AG04449 (cell line): ENCODE measurements around the gene DUOX1.
A peak's percentile ranks its signal among the peaks of the same experiment; 100 is the strongest.

Experiments
- CTCF ChIA-PET: fragments of 350-600 bp; formaldehyde crosslinking; extraction: SDS; loops from one replicate; lab custom pipeline; 2021; ENCODE audit warnings: antibody characterized with exemption; lab: Yijun Ruan, JAX
- POLR2A ChIA-PET: fragments of 400-600, 350-600 bp; formaldehyde crosslinking; extraction: SDS; loops from one replicate; lab custom pipeline; 2020; ENCODE audit warnings: antibody characterized with exemption, inconsistent platforms; lab: Yijun Ruan, JAX
- DNase-seq: peaks from one replicate; pipeline ENCODE4 v3.0.0-alpha.2; 2010; ENCODE audit warnings: low read depth, low spot score
- H3K4me3 ChIP-seq: 2 replicates; pipeline ENCODE4 v1.5.1; 2011; ENCODE audit warnings: low read depth, mild to moderate bottlenecking, control low read depth, low read length
- TF ChIP-seq, protein P1 (sequence below): IDR thresholded peaks from one replicate; pipeline ENCODE4 v1.5.1; 2011; ENCODE audit warnings: mild to moderate bottlenecking, moderate library complexity, low read length, control low read depth, inconsistent platforms; ENCODE audit not compliant: insufficient read depth; ENCODE audit errors: missing control alignments

The DUOX1 gene

DNA sequence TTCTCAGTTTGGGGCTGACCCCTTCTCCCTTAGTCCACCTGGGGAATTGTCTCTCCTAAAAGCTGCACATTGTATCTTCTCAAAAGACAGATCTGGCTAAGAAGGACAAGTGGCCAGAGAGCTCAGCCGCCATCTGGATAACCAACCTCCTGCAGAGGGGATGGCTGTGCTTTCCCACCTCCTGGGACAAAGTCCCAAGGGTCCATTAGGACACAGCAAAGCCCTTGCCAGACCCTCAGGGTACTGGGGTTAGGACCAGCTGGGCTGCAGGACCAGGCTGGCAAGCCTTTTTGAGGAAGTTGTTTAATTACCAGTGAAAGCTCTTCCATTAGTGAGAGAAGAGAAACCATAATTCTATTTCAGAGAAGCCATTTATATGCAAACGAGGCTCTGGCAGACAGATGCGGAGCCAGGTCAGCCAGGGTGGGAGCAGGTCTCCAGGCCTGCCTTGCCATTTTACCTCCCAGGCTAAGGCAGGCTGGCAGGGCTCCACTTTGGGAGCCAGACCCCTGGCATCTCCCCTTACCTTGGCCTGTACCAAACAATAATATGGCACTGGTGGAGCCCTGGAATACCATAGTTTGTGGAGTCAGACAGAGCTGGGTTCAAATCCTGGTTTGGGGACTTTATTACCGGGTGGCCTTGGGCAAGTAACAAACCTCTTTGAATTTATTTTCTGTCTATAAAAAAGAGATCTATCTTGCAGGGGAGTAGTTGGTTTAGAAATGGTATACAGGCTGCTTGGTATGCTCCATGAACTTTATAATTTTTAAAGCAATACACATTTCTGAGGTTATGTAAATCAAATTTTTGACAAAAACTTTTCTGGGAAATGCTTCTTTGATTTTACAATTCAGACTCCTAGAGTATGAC, 40.0 kb downstream of the DUOX1 start:
- DNase-seq: no peak
- POLR2A ChIA-PET: no interaction called here
- TF ChIP-seq, protein P1, sequence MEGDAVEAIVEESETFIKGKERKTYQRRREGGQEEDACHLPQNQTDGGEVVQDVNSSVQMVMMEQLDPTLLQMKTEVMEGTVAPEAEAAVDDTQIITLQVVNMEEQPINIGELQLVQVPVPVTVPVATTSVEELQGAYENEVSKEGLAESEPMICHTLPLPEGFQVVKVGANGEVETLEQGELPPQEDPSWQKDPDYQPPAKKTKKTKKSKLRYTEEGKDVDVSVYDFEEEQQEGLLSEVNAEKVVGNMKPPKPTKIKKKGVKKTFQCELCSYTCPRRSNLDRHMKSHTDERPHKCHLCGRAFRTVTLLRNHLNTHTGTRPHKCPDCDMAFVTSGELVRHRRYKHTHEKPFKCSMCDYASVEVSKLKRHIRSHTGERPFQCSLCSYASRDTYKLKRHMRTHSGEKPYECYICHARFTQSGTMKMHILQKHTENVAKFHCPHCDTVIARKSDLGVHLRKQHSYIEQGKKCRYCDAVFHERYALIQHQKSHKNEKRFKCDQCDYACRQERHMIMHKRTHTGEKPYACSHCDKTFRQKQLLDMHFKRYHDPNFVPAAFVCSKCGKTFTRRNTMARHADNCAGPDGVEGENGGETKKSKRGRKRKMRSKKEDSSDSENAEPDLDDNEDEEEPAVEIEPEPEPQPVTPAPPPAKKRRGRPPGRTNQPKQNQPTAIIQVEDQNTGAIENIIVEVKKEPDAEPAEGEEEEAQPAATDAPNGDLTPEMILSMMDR: no peak
- CTCF ChIA-PET: interaction anchor here (1.5 to 4.3 kb wide), 3 partner anchors 9 to 230 kb away, joined by 3 to 57 read pairs (median 20); no protein-coding TSS in a partner anchor
- no peak overlapping the region for H3K4me3 ChIP-seq

DNA sequence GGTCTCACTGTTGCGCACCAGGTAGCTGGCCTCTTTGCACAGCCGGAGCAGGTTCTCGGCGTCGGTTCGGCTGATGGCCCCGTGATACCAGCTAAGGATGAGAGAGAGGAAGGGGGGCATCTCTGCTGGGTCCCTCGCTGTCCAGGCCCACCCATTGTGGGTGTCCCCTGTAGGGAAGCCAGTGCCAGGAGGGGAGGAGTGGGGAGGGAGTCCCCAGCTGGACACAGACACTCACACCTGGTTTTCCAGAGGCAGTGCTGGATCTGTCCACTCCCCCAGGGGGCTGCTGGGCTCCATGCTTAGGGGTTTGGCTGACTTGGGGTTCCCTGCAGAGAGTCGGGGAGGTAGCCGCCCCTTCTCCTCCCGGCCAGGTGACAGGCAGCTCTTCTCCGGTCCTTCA, 42.1 kb downstream of the DUOX1 start:
- TF ChIP-seq, protein P1: no peak
- ChIA-PET POLR2A (no interaction called here), CTCF (interaction anchor here (0.9 to 2.0 kb wide), 3 partner anchors 9 to 28 kb away, joined by 4 to 7 read pairs (median 4); no protein-coding TSS in a partner anchor)
- H3K4me3 ChIP-seq: no peak overlapping the region
- no peak for DNase-seq

DNA sequence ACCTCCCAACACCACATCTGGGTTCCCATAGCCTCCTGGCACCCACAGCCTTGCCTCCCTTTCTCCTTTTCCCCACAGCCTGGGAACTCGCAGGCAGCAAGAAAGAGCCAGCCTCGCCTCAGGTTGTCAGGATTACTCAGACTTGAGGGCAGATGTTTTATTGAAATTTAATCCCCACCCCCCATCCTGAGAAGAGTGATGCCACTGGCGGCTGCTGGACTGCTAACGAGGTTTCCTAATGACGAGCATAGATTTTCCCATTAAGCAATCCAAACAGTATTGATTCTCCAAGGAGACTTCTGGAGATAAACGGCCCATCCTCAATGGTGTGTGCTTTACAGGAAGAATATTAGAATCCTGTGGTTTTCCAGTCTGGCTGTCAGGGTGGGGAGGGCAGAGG, 44.3 kb downstream of the DUOX1 start:
- TF ChIP-seq, protein P1: no peak
- CTCF ChIA-PET: interaction anchor here (2.9 kb wide), 1 partner anchor 24 kb away, joined by 12 read pairs; no protein-coding TSS in a partner anchor

DNA sequence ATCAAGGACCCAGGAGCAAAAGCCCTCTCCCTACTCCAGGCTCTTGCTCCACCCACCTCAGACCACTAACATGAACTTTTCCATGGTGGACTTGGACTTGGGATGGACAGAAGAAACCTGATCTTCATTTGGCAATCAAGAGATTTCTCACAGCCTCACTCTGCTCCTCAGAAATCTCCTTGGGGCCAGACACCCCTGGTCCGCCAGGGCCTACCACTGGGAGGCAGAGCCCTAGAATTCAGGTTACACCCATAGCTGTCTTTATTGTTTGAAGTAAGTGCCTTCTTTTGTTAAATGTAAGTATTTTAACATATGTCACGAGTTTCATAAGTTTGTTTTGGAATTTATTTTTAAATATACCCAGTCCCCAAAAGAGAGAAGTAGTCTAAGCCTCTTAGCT, 44.8 kb downstream of the DUOX1 start:
- no peak for DNase-seq
- TF ChIP-seq, protein P1: no peak
- ChIA-PET CTCF (interaction anchor here (2.9 kb wide), 1 partner anchor 23 kb away, joined by 12 read pairs; no protein-coding TSS in a partner anchor), POLR2A (no interaction called here)
- H3K4me3 ChIP-seq: no peak overlapping the region

More for the DNA sequence above, 44.3 kb downstream of the DUOX1 start:
- POLR2A ChIA-PET: no interaction called here
- DNase-seq: no peak
- H3K4me3 ChIP-seq: no peak overlapping the region

DNA sequence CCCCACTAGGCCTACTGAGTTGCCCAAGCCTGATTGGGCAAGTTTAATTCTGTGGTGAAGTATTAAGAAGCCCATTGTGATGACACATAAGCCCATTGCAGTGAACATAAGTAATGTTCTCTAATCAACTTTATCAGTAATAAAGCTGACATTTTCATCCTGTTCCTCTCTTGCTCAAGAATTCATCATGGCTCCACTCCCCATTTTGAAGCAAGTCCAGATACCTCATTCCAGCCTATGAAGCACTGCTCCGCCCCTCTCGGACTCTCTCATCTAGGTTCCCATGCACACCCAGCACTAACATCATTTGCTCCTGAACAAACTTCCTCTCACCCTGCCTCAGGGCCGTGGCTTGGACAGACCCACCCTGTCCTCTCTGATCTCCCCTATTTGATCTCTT, 47.5 kb downstream of the DUOX1 start:
- no peak overlapping the region for H3K4me3 ChIP-seq
- TF ChIP-seq, protein P1: no peak
- DNase-seq: no peak
- ChIA-PET CTCF (interaction anchor here (1.0 to 7.2 kb wide), 5 partner anchors 9 to 23 kb away, joined by 3 to 57 read pairs (median 12); no protein-coding TSS in a partner anchor), POLR2A (no interaction called here)

DNA sequence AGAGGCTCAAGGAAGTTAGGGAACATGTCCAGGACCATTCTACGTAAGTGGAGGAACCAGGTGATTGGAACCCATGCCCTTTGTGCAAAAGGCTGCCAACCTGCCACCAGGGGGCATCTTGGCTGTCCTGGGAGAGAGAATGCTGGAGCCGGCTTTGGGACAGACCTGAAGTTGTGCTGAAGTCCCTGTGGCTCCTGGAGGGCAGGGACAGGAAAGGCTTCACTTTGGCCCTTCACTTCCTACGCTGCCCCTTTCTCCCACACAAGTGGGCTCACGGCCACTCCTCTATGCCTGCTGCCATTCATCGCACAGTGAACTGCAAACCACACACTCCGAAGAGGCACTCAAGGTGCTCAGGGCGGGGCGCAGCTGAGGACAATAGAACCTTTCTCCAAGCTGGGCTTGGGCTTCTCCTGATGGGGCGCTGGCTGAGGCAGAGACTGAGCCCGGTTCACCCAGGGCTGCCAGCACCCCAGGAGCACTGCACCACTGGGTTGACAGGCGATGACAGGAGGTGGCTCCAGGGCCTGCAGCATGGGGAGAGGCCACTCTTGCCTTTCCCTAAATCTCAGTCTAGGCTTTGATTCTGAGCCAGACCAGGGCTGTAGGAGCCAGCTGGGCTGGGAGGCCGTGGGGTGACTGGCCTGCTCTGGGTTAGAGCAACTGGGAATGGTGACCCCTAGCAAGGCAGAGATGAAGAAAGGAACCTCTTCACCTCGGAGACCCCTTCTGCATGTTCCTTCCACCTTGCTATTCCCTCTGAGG, 49.6 kb downstream of the DUOX1 start:
- ChIA-PET CTCF (interaction anchor here (0.9 to 7.2 kb wide), 8 partner anchors 11 to 278 kb away, joined by 3 to 57 read pairs (median 7); no protein-coding TSS in a partner anchor), POLR2A (no interaction called here)
- TF ChIP-seq, protein P1: peak; percentile 41
- no peak for DNase-seq
- H3K4me3 ChIP-seq: no peak overlapping the region
